Ishikawa (cell line): ENCODE data around the gene NDUFAF5.

Source experiments
- CEBPB ChIP-seq: IDR thresholded peaks from 2 replicates; pipeline ENCODE4 v1.6.1; 2012
- CREB1 ChIP-seq: IDR thresholded peaks from 2 replicates; pipeline ENCODE4 v1.6.1; 2012; ENCODE audit warnings: low read depth
- EGR1 ChIP-seq: IDR thresholded peaks from 2 replicates; pipeline ENCODE4 v1.6.1; 2012
- EP300 ChIP-seq: IDR thresholded peaks from 2 replicates; pipeline ENCODE4 v1.6.1; 2012; ENCODE audit warnings: borderline replicate concordance
- FOXM1 ChIP-seq: IDR thresholded peaks from 2 replicates; pipeline ENCODE4 v1.6.1; 2012; ENCODE audit warnings: low read depth, borderline replicate concordance
- NFIC ChIP-seq: IDR thresholded peaks from 2 replicates; pipeline ENCODE4 v1.6.1; 2012
- RAD21 ChIP-seq: IDR thresholded peaks from 2 replicates; pipeline ENCODE4 v1.6.1; 2012; ENCODE audit warnings: low read depth
- TAF1 ChIP-seq: IDR thresholded peaks from 2 replicates; pipeline ENCODE4 v1.6.1; 2012; ENCODE audit warnings: low read depth, mild to moderate bottlenecking
- TCF12 ChIP-seq: IDR thresholded peaks from 2 replicates; pipeline ENCODE4 v1.6.1; 2012; ENCODE audit warnings: low read depth
- TEAD4 ChIP-seq: IDR thresholded peaks from 2 replicates; pipeline ENCODE4 v1.6.1; 2012
- YY1 ChIP-seq: IDR thresholded peaks from 2 replicates; pipeline ENCODE4 v1.6.1; 2012; ENCODE audit warnings: low read depth
- ZBTB7A ChIP-seq: IDR thresholded peaks from 2 replicates; pipeline ENCODE4 v1.6.1; 2012; ENCODE audit warnings: low read depth
- TF ChIP-seq, protein P1 (sequence below): IDR thresholded peaks from 2 replicates; pipeline ENCODE4 v1.6.1; 2012; ENCODE audit warnings: low read depth, mild to moderate bottlenecking
- TF ChIP-seq, protein P2 (sequence below): IDR thresholded peaks from 2 replicates; pipeline ENCODE4 v1.6.1; 2012
- TF ChIP-seq, protein P3 (sequence below): IDR thresholded peaks from 2 replicates; pipeline ENCODE4 v1.6.1; 2012

NDUFAF5 gene

GRCh38 chr20:13765868-13766416 lies 18.9 kb upstream of the NDUFAF5 start:
- TF ChIP-seq EP300 (no peak), CEBPB (no peak), TAF1 (no peak), TCF12 (no peak), EGR1 (no peak), FOXM1 (no peak), NFIC (no peak), CREB1 (no peak)
- TF ChIP-seq, protein P1, sequence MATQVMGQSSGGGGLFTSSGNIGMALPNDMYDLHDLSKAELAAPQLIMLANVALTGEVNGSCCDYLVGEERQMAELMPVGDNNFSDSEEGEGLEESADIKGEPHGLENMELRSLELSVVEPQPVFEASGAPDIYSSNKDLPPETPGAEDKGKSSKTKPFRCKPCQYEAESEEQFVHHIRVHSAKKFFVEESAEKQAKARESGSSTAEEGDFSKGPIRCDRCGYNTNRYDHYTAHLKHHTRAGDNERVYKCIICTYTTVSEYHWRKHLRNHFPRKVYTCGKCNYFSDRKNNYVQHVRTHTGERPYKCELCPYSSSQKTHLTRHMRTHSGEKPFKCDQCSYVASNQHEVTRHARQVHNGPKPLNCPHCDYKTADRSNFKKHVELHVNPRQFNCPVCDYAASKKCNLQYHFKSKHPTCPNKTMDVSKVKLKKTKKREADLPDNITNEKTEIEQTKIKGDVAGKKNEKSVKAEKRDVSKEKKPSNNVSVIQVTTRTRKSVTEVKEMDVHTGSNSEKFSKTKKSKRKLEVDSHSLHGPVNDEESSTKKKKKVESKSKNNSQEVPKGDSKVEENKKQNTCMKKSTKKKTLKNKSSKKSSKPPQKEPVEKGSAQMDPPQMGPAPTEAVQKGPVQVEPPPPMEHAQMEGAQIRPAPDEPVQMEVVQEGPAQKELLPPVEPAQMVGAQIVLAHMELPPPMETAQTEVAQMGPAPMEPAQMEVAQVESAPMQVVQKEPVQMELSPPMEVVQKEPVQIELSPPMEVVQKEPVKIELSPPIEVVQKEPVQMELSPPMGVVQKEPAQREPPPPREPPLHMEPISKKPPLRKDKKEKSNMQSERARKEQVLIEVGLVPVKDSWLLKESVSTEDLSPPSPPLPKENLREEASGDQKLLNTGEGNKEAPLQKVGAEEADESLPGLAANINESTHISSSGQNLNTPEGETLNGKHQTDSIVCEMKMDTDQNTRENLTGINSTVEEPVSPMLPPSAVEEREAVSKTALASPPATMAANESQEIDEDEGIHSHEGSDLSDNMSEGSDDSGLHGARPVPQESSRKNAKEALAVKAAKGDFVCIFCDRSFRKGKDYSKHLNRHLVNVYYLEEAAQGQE = no peak
- TF ChIP-seq, protein P2, sequence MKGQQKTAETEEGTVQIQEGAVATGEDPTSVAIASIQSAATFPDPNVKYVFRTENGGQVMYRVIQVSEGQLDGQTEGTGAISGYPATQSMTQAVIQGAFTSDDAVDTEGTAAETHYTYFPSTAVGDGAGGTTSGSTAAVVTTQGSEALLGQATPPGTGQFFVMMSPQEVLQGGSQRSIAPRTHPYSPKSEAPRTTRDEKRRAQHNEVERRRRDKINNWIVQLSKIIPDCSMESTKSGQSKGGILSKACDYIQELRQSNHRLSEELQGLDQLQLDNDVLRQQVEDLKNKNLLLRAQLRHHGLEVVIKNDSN = no peak

DNA sequence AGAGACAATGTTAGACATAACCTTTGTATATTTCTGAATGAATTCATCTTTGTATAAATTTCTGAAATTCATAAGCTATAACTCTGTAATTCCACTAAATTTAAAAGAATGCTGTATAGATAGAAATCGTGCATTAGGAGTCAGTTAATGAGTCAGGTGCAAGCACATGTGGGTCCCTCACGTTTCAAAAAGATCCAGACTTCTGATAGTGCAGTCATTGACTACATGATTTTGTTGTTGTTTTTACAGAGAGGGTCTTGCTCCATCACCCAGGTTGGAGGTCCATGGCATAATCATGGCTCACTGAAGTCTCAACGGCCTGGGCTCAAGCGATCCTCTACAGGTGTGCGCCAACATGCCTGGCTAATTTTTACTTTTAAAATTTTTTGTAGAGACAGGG lies 14.7 kb upstream of the NDUFAF5 start:
- no peak for TF ChIP-seq EP300
- TF ChIP-seq, protein P2 = no peak

GRCh38 chr20:13771853-13772453 lies 12.9 kb upstream of the NDUFAF5 start:
- TF ChIP-seq TCF12 = no peak
- no peak for TF ChIP-seq CEBPB
- TF ChIP-seq, protein P2 = no peak
- TF ChIP-seq RAD21 = 0 out of 2 replicates have a peak, but pooled peaks have one; percentile 19
- no peak for TF ChIP-seq YY1
- TF ChIP-seq, protein P1 = no peak

DNA sequence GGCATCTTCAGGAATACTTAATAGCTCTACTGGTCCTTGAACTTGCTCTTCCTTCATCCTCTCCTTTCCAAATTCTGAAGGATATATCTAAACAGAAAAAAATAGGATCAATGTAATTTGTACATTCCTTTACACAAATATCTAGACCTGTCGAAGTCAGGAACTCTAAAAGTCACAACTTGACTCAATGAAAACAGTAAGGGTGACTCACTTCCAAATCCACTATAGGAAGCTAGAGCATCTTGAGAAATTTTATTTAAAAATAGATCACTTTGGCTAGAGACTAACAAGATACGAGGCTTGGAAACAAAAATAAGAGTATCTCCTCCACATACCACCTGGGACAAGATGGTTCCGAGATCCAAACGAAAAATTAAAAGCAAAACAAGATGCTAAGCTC lies 12.3 kb upstream of the NDUFAF5 start:
- TF ChIP-seq EGR1 = no peak
- no peak for TF ChIP-seq CREB1
- TF ChIP-seq, protein P2 = no peak
- TF ChIP-seq CEBPB = no peak
- TF ChIP-seq, protein P3, sequence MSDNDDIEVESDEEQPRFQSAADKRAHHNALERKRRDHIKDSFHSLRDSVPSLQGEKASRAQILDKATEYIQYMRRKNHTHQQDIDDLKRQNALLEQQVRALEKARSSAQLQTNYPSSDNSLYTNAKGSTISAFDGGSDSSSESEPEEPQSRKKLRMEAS = no peak
- TF ChIP-seq, protein P1 = no peak
- TF ChIP-seq NFIC = no peak
- no peak for TF ChIP-seq ZBTB7A
- TF ChIP-seq TEAD4 = no peak
- TF ChIP-seq RAD21 = no peak
- TF ChIP-seq YY1 = no peak
- TF ChIP-seq EP300 = no peak
- no peak for TF ChIP-seq FOXM1
- TF ChIP-seq TCF12 = no peak
